H4 (cell line): ENCODE results near the gene CALML3. TPM values are rescaled to one million over a fixed set of nuclear protein-coding genes. Genes with fewer than 3 reads are reported as not detected.

ENCODE experiments used
- DNase-seq: peaks from one replicate; pipeline ENCODE4 v3.0.0-alpha.2; 2015; ENCODE audit warnings: low spot score
- total RNA-seq: library from RNA; depleted of rRNA; stranded (reverse); fragments of >200 nt; shearing (Covaris generic); gene quantifications from 2 replicates; pipeline ENCODE4 v1.2.3, GENCODE V29; 2014

Gene CALML3
- total RNA-seq, 1 experiment from 2014 or later, result not detected

GRCh38 chr10:5506751-5507648, 17.8 kb upstream of the CALML3 start:
- DNase-seq, result no peak

GRCh38 chr10:5507649-5508131, 17.1 kb upstream of the CALML3 start:
- no peak for DNase-seq

- no peak for DNase-seq
These were observed 16.6 kb upstream of the CALML3 start for GRCh38 chr10:5508161-5508604.

GRCh38 chr10:5508786-5509185, 16.0 kb upstream of the CALML3 start:
- DNase-seq, result no peak

- DNase-seq, result no peak
These were observed 15.5 kb upstream of the CALML3 start for GRCh38 chr10:5509236-5509635.

- no peak for DNase-seq
These were observed 15.1 kb upstream of the CALML3 start for GRCh38 chr10:5509691-5510090.

GRCh38 chr10:5510281-5511072, 14.3 kb upstream of the CALML3 start:
- no peak for DNase-seq

- no peak for DNase-seq
These were observed 13.4 kb upstream of the CALML3 start for GRCh38 chr10:5511231-5511884.

- no peak for DNase-seq
These were observed 12.9 kb upstream of the CALML3 start for GRCh38 chr10:5511885-5512280.

GRCh38 chr10:5512331-5512730, 12.4 kb upstream of the CALML3 start:
- DNase-seq, result no peak

GRCh38 chr10:5512881-5513612, 11.7 kb upstream of the CALML3 start:
- no peak for DNase-seq

- no peak for DNase-seq
These were observed 10.4 kb upstream of the CALML3 start for GRCh38 chr10:5514226-5514850.

GRCh38 chr10:5515948-5516761, 8.6 kb upstream of the CALML3 start:
- no peak for DNase-seq

- DNase-seq, result no peak
These were observed 7.2 kb upstream of the CALML3 start for GRCh38 chr10:5517546-5517945.

GRCh38 chr10:5518143-5518542, 6.6 kb upstream of the CALML3 start:
- DNase-seq, result no peak

- no peak for DNase-seq
These were observed 5.7 kb upstream of the CALML3 start for GRCh38 chr10:5519054-5519453.

- DNase-seq, result no peak
These were observed 1.7 kb upstream of the CALML3 start for GRCh38 chr10:5522913-5523560.

GRCh38 chr10:5523796-5524574, 776 bp upstream of the CALML3 start:
- DNase-seq, result no peak
